HK-2 (cell line): ENCODE results near the gene INPP5A.

Source experiments
- DNase-seq: peaks from one replicate; pipeline ENCODE4 v3.0.0-alpha.2; 2018; ENCODE audit not compliant: unreplicated experiment

The INPP5A gene

GRCh38 chr10:132798876-132799275 is 261.3 kb downstream of the INPP5A start:
- no peak for DNase-seq

- no peak for DNase-seq
These were observed 262.3 kb downstream of the INPP5A start for GRCh38 chr10:132799865-132800264.

DNA sequence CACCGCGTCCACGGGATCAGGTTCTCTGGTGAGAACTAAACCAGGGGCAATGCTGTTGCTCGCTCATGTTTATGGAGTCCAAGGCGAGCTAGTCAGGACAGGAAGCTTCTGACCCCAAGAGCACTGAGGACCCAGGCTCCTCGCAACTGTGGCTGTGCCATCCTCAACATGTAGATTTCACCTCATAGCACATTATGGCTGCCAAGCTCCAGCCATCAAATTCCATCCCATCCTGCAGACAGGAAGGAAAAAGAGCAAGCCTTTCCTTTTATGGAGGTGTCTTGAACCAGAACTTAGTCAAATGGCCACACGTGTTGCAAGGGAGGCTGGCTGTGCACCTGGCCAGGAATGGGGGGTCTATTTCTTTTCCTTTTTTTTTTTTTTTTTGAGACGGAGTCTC is 264.5 kb downstream of the INPP5A start:
- no peak for DNase-seq

DNA sequence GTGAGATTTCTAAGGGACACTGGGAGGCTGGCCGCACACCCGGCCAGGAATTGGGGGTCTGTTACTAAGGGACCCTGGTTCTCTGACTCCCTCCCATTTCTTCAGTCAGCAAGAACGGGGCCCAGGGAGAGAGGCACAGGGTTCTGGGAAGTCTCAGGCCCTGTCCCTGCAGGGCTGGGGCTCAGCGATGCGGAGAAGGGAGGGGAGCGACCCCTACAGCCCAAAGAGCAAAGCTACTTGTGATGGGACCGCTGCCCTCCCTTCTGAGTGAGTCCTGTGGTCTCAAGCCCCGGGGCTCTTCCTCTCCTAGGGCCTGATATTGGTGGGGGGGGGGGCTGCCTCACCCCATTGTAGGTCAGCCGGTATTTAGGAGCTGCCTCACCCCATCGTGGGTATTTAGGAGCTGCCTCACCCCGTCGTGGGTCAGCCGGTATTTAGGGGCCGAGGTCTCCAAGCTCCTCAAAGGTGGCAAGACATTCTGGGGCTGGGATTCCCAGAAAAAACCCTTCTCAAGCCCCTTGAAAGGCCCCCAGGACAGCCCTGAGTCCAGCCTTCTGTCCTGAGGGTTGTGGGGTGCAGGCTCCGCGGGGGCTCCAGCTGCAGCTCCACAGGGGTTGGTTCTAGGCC is 265.2 kb downstream of the INPP5A start:
- no peak for DNase-seq

- DNase-seq: no peak
These were observed 266.0 kb downstream of the INPP5A start for GRCh38 chr10:132803416-132804210.

DNA sequence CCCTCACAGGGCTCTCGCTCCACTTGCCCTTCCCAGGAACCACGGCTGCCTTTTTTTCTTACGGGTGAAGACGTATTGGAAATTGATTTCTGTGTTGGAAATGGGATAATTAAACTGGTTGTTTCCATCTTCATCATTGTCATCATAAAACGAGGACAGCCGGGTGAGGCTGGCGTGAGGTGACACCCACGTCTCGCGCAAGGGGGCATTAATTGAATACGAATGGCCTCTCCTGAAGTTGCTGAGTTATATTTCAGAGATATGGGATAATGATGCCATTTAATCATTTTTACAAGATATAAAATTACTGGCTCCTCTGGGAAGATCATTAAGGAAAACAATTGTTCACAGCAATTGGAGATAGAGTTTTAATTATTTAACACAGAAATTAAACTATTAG is 266.7 kb downstream of the INPP5A start:
- no peak for DNase-seq

DNA sequence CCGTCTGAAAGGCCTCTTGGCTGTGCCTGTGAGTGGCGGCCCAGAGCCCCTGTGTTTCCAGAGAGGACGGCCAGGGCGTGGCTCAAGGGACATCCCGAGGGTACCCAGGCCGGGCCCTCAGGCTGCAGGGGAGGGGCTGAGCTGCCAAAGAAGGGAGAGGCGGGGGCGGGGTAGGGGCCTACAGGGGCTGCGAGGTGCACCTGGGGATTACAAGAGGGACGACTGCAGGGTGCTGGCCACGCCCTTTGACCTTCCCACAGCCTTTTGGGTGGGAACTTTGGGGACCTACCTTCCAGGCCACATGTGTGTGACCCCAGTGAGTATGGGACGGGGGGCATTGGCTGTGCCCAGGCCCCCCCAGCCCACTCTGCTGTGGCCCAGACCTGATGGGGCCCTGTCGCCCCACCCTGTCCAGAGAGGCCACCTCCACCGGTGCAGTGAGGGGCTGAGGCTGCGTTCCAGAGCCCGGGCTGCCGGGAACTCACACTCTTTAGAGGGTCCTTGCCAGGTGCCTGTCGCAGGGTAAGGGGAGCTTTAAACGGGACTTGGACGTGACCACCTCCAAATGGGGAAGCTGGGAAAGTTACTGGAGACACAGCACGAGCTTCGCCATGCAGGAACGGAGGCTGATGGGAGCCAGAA is 267.3 kb downstream of the INPP5A start:
- DNase-seq: no peak

DNA sequence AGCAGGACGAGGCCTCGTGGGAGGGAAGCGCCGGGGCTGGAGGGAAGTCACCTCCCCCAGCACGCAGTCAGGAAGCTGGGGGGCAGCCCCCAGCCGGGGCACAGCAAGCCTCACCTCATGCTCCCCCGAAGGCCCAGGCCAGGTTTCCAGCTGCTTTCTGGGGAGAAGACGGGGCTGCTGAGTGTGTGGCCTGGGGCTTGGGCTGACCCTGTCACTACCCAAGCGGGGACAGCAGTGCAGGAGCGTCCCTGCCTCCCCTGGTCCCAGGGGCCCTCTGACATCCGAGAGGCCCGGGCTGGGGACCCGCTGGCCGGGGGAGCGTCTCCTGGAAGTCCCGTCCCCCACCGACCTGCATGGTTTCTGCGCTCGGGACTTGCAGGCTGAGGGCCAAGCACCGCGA is 268.0 kb downstream of the INPP5A start:
- no peak for DNase-seq

DNA sequence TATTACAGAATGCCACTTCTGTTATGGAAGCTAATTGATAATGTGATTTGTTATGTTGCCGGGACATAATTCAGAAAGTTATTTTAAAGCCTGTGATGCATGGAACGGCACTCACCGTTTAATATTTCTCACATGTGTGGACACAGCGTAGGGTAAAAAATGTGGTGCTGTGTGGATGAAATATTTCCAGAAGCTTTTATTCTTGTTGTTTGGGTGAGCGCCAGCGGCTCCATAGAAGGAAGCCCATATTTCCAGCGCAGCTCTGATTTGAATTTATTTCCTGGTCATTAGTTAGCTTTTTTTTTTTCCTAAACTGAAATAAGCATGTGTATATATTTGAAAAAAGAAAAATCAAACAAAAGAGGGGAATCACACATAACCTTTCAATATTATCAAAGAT is 268.5 kb downstream of the INPP5A start:
- no peak for DNase-seq

DNA sequence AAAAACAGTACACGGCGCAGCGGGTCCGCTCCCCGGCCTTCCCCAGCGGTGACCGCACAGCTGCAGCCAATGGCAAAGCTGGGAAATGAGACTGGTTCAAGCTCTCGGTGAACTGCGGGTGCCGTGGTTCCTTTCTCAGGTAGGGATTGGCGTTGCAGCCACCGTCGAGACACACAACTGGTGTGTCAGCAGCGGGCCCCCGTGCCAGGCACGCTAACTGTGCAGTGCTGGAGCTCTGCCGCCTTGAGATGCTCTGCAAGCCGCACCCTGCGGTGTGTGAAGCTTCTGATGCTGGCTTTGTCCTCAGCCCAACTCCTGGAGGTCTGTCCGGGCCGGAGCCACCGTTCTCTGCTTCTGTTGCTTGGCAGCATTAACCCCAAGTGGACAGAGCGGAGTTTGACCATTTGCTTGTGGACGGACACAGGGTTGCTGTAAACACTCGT is 269.0 kb downstream of the INPP5A start:
- DNase-seq: no peak

GRCh38 chr10:132807621-132808049 is 270.0 kb downstream of the INPP5A start:
- no peak for DNase-seq

DNA sequence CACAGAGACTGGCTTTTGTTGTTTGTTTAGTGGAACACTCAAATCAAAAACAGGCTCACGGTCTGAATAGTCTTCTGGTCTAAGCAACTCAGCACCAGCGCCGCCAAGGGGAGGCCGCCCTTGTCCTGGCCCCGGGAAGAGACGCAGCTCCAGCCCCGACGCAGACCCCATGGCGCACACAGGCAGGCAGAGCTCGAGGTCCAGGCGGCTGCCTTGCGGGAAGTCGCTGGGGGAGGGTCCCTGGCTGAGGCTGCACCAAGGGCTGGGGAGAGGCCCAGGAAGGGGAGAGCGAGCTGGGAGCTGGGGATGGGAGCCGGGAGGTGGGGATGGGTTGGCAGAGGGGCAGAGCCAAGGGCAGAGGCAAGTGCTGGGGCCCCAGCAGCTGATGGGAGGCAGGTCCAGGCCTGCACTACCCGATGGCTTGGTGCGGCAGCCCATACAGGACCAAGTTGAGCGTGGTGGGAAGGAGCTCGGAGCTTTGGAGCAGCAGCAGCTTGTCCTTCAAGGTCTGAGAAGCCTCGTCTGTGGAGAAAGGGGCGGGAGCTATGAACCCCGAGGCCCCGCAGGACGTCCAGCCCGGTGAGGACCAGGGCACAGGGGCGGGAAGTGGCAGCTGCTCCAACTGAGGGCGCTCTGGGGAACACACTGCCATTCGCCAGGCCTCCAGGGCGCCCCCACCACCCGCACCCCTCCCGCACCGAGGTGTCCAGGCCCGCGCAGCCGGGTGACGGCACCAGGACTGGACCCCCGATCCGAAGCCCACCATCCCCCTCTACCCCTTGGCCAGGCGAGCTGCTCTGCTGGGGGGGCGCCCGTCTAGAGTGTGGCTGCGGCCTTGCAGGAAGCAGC is 271.0 kb downstream of the INPP5A start:
- no peak for DNase-seq

GRCh38 chr10:132809232-132810140 is 271.9 kb downstream of the INPP5A start:
- no peak for DNase-seq

- no peak for DNase-seq
These were observed 272.7 kb downstream of the INPP5A start for GRCh38 chr10:132810141-132810806.

DNA sequence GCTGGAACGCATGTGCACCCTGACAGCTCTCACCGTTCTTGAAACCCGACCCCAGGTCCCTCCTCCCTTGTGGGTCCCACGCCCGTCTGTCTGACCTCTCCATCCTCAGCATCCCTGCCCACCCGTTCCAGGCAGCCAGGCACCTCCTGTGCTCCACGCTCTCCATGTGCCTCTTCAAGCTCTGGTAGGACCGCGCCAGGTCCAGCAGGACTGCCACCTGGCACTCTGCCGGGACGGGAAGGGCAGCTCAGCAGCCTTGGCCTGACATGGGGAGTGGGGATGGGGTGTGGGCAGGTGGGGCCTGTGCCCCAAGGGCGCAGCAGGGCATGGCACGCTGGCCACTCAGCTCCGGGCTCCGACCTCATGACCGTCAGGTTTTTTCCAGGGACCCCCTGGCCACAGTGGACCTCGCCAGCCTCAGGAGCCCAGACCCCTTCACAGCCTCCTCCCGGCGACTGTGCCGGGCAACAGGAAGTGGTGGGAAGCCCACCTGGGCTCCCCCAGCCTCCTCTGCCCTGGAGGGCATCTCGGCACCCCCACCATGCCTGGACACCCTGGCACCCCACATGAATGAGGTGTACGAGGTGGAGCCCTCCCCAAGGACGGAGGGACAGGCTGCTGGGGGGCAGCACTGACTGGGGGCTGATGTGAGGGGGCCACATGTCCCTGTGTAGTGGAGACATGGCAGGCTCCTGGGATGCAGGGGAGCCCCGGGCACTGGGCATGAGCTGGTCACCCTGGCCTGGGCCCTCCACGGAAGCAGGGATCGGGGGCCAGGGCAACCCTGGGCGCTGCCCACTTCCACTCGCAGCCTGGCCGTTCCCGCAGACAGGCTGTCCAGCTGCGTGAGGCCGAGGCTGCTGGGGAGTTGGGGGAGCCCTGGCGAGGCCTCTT is 273.5 kb downstream of the INPP5A start:
- no peak for DNase-seq

DNA sequence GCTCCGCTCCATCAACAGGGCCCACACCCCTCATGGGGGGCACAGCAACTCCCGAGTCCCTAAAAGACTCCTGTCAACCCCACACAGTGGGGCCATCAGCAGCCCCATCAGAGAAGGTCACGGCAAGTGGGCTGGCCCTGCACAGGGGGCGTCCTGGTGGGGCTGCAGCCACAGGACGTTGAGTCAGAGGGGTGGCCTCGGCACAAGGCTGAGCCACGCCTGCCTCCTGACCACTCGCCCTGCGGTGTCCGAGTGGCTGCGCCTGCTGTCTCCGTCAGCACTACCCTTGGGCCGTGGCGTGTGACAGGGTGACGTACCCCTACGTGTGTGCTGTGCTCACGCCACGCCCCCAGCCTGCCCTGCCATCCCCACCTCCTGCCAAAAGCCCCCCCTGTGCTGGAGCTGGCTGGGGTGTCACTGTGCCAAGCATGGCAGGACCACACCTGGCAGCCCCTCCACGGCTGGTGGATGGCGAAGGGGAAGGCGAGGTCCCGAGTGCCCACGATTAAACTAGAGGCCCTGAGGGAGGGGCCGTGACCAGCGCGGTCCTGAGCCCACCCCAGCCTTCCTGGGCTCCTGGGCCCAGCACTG is 274.4 kb downstream of the INPP5A start:
- DNase-seq: no peak

GRCh38 chr10:132812520-132812919 is 274.9 kb downstream of the INPP5A start:
- no peak for DNase-seq

DNA sequence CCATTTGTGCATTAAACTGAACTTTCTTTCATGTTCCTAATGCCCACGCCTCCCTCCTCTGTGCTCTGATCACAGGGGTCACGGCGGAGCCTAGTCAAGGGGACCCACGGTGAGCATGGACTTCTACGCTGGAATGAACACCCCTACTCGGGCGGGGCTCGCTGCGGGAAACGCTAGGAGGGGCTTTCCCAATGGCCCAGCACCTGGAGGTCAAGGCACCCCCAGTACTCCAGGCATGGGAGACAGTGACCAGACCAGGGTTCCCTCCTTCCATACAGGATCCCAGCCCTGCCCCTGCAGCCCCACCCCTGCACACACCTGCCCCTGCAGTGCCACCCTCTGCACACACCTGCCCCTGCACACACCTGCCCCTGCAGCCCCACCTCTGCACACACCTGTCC is 275.4 kb downstream of the INPP5A start:
- no peak for DNase-seq
